K562 (cell line): ENCODE data around the gene ANO9.

Source experiments
- ATF7 ChIP-seq: fragments of 450-650 bp; IDR thresholded peaks from 2 replicates; pipeline ENCODE4 v1.7.1; 2014; ENCODE audit warnings: mild to moderate bottlenecking, moderate library complexity
- E2F5 ChIP-seq: sonication (generic); formaldehyde crosslinking; IDR thresholded peaks from 2 replicates; pipeline ENCODE4 v1.8.0; 2022; ENCODE audit warnings: mild to moderate bottlenecking, missing genetic modification reagents
- EZH2 ChIP-seq: IDR thresholded peaks from 2 replicates; pipeline ENCODE4 v1.6.1; 2012; ENCODE audit warnings: low read depth, mild to moderate bottlenecking, inconsistent platforms, low read length, borderline replicate concordance
- NFE2L1 ChIP-seq: fragments of 450-650 bp; IDR thresholded peaks from 2 replicates; pipeline ENCODE4 v1.6.1; 2016; ENCODE audit warnings: missing genetic modification characterization, low read depth, mild to moderate bottlenecking, missing compliant biosample characterization, moderate library complexity, borderline replicate concordance
- PHF21A ChIP-seq: fragments of 450-650 bp; IDR thresholded peaks from 2 replicates; pipeline ENCODE4 v1.6.1; 2017; ENCODE audit warnings: low read depth, borderline replicate concordance
- SIN3A ChIP-seq, 2 experiments: fragments of 150-350 bp in 1 of 2; IDR thresholded peaks; 2 replicates each; pipeline ENCODE4 v1.6.1; 2011 to 2016; ENCODE audit warnings: borderline replicate concordance in 2 of 2, low read depth in 2 of 2, low read length in 2 of 2, mild to moderate bottlenecking in 2 of 2, moderate library complexity in 2 of 2; ENCODE audit not compliant: control insufficient read depth in 1 of 2
- STAT5B ChIP-seq: fragments of 250-450 bp; sonication (Bioruptor Pico); IDR thresholded peaks from 2 replicates; pipeline ENCODE4 v1.8.0; 2021; ENCODE audit warnings: mild to moderate bottlenecking, inconsistent platforms
- TF ChIP-seq, protein P1 (sequence below): fragments of 450-650 bp; formaldehyde crosslinking; IDR thresholded peaks from 2 replicates; pipeline ENCODE4 v1.4.0; 2022; ENCODE audit warnings: missing genetic modification characterization
- TF ChIP-seq, protein P2 (sequence below): fragments of 250-450 bp; sonication (Bioruptor Pico); IDR thresholded peaks from 2 replicates; pipeline ENCODE4 v1.4.0; 2020; ENCODE audit warnings: mild to moderate bottlenecking
- TF ChIP-seq, protein P3 (sequence below), 3 experiments: IDR thresholded peaks in 2 of 3; conservative IDR thresholded peaks in 1 of 3; 2 replicates each; pipeline ENCODE4 v1.5.1; 2011 to 2012; ENCODE audit warnings: low read length in 3 of 3, mild to moderate bottlenecking in 3 of 3, control low read depth in 2 of 3, improper control_type of control experiment in 1 of 3, inconsistent platforms in 1 of 3, low read depth in 1 of 3, mixed read lengths in 1 of 3, moderate library complexity in 1 of 3; ENCODE audit not compliant: insufficient read depth in 2 of 3

GRCh38 chr11:407651-408123 is 34.1 kb downstream of the ANO9 start:
- TF ChIP-seq, protein P1, sequence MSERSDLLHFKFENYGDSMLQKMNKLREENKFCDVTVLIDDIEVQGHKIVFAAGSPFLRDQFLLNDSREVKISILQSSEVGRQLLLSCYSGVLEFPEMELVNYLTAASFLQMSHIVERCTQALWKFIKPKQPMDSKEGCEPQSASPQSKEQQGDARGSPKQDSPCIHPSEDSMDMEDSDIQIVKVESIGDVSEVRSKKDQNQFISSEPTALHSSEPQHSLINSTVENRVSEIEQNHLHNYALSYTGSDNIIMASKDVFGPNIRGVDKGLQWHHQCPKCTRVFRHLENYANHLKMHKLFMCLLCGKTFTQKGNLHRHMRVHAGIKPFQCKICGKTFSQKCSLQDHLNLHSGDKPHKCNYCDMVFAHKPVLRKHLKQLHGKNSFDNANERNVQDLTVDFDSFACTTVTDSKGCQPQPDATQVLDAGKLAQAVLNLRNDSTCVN (CRISPR knock-in tag): no peak
- TF ChIP-seq, protein P2, sequence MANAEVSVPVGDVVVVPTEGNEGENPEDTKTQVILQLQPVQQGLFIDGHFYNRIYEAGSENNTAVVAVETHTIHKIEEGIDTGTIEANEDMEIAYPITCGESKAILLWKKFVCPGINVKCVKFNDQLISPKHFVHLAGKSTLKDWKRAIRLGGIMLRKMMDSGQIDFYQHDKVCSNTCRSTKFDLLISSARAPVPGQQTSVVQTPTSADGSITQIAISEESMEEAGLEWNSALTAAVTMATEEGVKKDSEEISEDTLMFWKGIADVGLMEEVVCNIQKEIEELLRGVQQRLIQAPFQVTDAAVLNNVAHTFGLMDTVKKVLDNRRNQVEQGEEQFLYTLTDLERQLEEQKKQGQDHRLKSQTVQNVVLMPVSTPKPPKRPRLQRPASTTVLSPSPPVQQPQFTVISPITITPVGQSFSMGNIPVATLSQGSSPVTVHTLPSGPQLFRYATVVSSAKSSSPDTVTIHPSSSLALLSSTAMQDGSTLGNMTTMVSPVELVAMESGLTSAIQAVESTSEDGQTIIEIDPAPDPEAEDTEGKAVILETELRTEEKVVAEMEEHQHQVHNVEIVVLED (CRISPR knock-in tag): no peak
- TF ChIP-seq PHF21A: no peak
- no peak for TF ChIP-seq EZH2
- no peak for TF ChIP-seq ATF7
- TF ChIP-seq E2F5 (CRISPR knock-in tag): no peak
- TF ChIP-seq NFE2L1 (tag): no peak
- no peak for TF ChIP-seq STAT5B
- TF ChIP-seq SIN3A (IDR thresholded peaks at IDR 0.05; ENCODE audit: borderline replicate concordance in 2 of 2, control insufficient read depth in 1 of 2, low read depth in 2 of 2, low read length in 2 of 2): no peak
- TF ChIP-seq, protein P3, sequence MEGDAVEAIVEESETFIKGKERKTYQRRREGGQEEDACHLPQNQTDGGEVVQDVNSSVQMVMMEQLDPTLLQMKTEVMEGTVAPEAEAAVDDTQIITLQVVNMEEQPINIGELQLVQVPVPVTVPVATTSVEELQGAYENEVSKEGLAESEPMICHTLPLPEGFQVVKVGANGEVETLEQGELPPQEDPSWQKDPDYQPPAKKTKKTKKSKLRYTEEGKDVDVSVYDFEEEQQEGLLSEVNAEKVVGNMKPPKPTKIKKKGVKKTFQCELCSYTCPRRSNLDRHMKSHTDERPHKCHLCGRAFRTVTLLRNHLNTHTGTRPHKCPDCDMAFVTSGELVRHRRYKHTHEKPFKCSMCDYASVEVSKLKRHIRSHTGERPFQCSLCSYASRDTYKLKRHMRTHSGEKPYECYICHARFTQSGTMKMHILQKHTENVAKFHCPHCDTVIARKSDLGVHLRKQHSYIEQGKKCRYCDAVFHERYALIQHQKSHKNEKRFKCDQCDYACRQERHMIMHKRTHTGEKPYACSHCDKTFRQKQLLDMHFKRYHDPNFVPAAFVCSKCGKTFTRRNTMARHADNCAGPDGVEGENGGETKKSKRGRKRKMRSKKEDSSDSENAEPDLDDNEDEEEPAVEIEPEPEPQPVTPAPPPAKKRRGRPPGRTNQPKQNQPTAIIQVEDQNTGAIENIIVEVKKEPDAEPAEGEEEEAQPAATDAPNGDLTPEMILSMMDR (IDR thresholded peaks at IDR 0.05 in 2 of 3, conservative IDR thresholded peaks at IDR 0.05 in 1 of 3; ENCODE audit: insufficient read depth in 2 of 3, low read depth in 1 of 3, low read length in 3 of 3): no peak
